HG03103 (cell line): ENCODE data around the gene ADAMTS13.

Source experiments
- ATAC-seq: cut with Tn5 transposase; IDR thresholded peaks from one replicate; pipeline ENCODE4 v1.9.1; 2021; ENCODE audit warnings: low read depth; ENCODE audit not compliant: unreplicated experiment

ADAMTS13 gene

DNA sequence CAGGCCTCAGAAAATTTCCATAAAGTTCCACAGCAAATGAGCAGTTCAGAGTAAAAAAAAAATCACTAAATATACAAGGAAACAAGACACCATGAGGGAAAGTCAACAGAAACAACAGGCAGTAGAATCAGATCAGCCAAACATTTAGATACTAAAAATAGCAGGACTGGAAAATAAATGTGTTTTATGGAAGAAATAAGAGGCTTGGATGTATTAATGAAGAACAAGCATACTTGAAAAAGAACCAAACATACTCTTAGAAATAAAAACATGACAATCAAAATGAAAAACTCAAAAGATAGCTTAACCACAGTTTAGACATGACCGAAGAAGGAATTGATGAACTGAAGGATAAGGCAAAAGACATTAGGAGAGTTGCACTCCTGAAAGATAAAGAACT lies 79.9 kb downstream of the ADAMTS13 start:
- ATAC-seq, result no peak

DNA sequence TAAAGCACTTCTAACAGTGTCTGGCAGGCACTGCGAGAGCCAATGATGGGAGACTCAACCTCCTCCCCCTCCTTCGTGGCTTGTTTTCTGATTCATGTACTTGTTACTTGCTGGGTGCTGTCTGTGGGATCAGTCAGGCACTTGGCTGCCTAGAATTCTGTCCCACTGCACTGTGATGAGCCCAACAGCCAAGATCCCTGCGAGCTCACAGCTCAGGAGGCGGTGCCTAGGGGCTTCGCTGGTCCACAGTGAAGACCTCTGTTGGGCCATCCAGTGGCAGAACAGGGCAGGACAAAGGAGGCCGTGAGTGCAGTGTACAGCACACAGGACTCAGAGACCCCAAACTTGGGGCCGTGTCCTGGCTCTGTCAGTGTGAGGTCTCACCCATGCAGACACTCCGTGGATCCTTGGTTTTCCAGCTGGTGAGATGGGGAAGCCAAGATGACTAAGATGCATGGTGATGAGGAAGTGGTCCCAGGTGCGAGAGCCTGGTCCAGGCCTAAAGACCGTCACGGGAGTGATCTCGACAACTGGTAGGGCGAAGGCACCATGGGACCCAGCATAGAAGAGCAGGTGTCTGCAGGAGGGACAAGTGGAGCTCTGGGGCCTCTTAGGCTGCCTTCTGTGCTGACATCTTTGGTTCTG lies 83.1 kb downstream of the ADAMTS13 start:
- ATAC-seq, result no peak

DNA sequence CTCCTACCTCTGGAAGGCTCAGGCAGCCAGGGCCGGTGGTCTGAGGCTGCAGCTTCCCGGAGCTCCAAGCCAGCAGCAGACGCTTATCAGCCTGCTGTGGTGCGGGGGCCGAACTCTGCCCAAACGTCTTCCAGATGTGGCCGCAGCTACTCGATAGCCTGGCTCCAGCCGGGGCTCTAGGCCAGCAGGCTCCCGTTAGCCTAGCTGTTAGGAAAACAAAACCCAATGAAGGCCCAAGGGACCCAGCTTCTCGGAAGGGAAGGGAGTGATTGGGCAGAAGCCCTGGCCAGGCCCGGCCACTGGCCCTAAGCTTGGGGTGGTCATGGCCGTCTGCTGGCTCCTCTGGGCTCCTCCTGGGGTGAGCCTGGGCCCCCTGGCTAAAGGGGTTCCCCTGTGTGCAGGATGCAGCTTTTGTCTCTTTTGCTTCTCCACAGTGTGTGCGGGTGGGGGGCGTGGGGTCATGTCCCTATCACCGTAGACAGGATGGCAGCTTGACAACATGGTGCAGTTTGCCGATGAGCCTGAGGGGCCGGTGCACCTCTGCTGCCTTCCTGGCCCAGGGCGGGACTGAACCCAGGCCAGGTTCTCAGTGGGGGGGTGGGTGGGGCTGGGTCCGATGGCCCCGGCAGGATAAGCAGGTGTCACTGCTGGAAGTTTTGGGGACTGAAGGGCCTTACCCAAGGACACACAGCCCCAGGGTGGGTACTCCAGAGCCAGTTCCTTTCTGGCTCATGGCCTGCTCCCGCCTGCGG lies 83.9 kb downstream of the ADAMTS13 start:
- ATAC-seq, result no peak

DNA sequence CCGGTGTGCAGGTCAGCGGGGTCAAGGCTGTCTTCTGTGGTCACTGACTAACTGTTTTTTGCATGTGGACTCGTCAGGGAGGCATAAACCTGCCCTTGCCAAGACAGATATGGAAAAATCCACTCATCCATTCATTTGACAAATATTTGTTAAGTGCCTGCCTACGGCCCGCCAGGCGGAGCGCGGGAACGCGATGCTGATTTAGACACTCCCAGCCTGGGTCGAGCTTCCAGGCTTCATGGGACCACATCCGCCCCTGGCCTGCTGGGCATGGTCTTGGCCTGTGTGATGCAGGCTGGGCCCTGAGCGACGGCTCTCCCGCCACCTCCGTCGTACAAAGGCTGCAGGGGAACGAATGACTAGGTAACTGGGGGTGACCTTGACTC lies 84.5 kb downstream of the ADAMTS13 start:
- ATAC-seq, result no peak

DNA sequence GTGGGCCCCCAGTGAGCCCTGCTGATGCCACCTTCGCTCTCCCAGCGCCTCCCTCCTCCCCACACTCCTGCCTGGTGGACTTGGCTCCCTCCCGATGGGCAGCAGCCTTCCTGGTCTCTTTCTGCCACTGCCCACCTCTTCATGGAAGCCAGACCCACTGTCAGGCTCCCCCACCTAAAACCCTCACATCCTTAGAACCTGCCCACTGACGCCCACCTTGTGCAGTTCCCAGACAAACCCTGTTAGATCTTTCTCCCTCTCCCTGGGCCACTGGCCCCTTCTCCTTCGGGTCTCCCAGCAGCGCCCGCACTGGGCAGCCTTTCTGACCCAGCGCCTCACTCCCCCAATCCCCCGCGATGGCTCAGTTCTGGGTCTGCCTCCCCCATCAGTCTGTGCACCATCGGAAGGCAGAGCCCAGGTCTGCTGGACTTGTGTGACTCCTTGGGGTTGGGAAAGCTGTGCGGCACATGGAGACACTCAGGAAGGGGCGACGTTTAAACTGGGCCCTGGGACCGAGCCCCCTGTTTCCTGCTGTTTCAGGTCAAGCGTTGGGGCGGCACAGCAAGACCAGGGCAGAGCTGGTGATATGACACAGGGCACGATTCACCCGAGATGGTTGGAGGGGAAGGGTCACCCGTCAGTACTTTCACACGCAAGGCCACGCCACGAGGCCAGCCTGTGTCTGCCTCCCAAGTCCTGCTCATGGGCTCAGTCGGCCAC lies 85.2 kb downstream of the ADAMTS13 start:
- ATAC-seq, result no peak

DNA sequence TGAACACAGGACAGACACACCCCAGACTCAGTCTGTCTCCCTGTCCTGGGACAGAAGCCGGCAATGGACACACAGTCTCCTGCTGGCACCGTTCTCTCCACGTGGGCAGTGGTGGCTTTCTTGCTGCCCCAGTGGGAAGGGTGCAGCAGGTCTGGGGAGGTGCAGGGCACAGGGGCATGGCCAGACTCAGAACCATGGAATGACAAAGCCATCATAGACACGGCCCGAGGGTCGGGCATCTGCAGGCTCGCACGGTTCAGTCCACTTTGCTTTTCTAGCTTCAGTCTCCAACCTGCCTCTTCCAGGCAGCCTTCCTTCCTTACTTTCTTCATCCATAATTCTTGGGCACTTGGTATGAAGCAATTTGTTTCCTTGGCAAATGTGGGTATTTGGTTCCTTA lies 85.9 kb downstream of the ADAMTS13 start:
- no peak for ATAC-seq
